Measurements from ENCODE around the gene VOPP1.

DNA sequence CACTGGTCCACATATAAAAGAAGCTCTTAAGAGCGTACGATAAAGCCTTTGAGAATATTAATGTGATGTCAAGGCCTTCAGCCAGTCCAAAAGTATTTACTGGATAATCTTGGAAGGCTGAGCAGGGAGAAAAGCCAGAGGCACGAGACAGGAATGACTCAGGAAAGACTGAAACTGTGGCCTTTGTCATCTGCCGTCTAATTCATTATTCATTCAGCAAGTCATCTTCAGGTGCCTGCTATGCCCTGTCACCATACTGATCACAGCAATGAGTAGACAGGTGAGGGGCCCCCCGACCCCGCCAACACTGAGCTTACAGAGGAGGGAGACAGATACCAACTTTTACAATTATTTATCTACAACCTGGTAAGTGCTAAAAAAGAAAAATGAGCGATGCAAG lies 78.9 kb downstream of the VOPP1 start:
- TF ChIP-seq CTCF (IDR thresholded peaks at IDR 0.05), result no peak
- TF ChIP-seq POLR2A (IDR thresholded peaks at IDR 0.05), result no peak
